ENCODE measurements around the gene MET. TPM values are rescaled to one million over a fixed set of nuclear protein-coding genes. Genes with fewer than 3 reads are reported as not detected.

MET gene
- total RNA-seq, 1 donor from 2014 or later: 22.8 TPM

DNA sequence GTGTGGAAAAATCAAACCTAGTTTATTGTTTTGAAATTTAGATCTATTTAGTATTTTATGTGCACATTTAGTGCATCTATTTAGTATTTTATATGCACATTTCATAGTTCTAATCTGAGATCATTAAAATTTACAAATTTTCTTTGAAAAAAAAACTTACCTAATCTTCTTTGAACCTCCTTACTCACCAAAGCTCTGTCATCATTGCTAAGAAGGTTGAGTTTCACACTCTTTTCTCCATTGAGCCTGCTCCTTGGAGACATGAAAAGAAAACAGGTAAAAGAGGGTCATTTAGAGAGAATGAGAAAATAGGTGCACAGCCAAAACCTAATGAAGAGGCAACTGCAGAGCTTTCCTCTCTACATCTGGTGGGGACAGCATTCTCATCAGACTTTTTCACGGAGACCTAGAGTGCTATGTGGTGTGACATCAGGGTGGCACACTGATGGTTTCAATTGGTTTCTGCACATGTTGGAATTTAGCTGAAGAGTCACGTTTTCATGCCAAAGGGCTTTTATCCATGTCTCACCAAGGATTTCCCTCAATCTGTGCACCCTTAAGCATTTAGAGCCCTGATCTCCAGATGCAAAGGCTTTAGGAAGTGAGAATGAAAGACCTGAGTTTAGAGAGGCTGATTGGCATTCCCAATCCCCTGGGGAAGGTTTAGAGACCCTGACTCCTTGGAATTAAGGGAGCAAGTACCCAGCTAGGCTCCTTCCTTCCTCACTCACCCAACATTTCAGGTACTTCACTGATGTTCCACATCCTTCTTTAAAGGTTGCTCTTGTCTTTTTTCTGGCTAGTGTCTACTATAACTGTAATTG is 101.1 kb downstream of the MET start:
- Mint-ChIP-seq H3K36me3 (peaks cover 20% of the 10 kb centered on the region), H3K4me3 (no peak overlapping the region), H3K9me3 (no peaks in the 10 kb centered on the region), H3K27ac (no peak overlapping the region), H3K4me1 (peaks cover 23% of the 10 kb centered on the region), H3K27me3 (ENCODE audit: low read depth) (no peaks in the 10 kb centered on the region)
- DNase-seq (ENCODE audit: low spot score in 2 of 2, unreplicated experiment in 2 of 2): no peak
- TF ChIP-seq CTCF (IDR thresholded peaks at IDR 0.05; ENCODE audit: unreplicated experiment): no peak

GRCh38 chr7:116776046-116776445 is 104.0 kb downstream of the MET start:
- Mint-ChIP-seq H3K4me3 (no peak overlapping the region), H3K27ac (no peak overlapping the region), H3K4me1 (peaks cover 42% of the 10 kb centered on the region), H3K9me3 (no peaks in the 10 kb centered on the region), H3K36me3 (peaks cover 16% of the 10 kb centered on the region), H3K27me3 (ENCODE audit: low read depth) (no peaks in the 10 kb centered on the region)
- no peak for TF ChIP-seq CTCF (IDR thresholded peaks at IDR 0.05; ENCODE audit: unreplicated experiment)
- DNase-seq (ENCODE audit: low spot score in 2 of 2, unreplicated experiment in 2 of 2): no peak

- Mint-ChIP-seq H3K36me3 (peaks cover 14% of the 10 kb centered on the region), H3K27me3 (ENCODE audit: low read depth) (no peaks in the 10 kb centered on the region), H3K9me3 (no peaks in the 10 kb centered on the region), H3K27ac (no peak overlapping the region), H3K4me3 (no peak overlapping the region), H3K4me1 (peaks cover 48% of the 10 kb centered on the region)
- no peak for DNase-seq (ENCODE audit: low spot score in 2 of 2, unreplicated experiment in 2 of 2)
- no peak for TF ChIP-seq CTCF (IDR thresholded peaks at IDR 0.05; ENCODE audit: unreplicated experiment)
Measured at GRCh38 chr7:116776610-116777289, 104.8 kb downstream of the MET start.

GRCh38 chr7:116777651-116778281 is 105.8 kb downstream of the MET start:
- Mint-ChIP-seq H3K4me3 (no peak overlapping the region), H3K36me3 (peaks cover 10% of the 10 kb centered on the region), H3K27ac (peak overlapping the region; percentile 81), H3K4me1 (peaks cover 57% of the 10 kb centered on the region), H3K9me3 (no peaks in the 10 kb centered on the region), H3K27me3 (ENCODE audit: low read depth) (no peaks in the 10 kb centered on the region)
- DNase-seq (ENCODE audit: low spot score in 2 of 2, unreplicated experiment in 2 of 2): no peak
- TF ChIP-seq CTCF (IDR thresholded peaks at IDR 0.05; ENCODE audit: unreplicated experiment): no peak

DNA sequence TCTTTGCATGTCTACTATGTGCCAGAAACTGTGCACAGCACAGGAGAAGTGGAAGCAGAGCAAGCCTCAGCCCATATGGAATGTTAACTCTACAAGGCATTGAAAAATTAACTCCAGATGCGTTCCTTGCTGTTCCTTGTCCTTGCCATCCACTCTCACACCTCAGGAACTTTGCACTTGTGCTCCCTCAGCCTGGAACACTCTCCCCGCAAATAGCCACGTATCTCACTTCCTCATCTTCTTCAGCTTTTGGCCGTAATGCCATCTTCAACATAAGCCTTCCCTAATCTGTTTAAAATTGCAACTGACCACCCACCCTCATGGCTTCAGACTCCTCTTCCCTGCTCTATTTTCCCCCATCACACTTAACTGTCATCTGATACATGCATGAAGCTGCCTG is 107.2 kb downstream of the MET start:
- H3K27me3 Mint-ChIP-seq (ENCODE audit: low read depth): no peaks in the 10 kb centered on the region
- peaks cover 2% of the 10 kb centered on the region for H3K36me3 Mint-ChIP-seq
- no peak overlapping the region for H3K27ac Mint-ChIP-seq
- no peak for DNase-seq (ENCODE audit: low spot score in 2 of 2, unreplicated experiment in 2 of 2)
- no peak for TF ChIP-seq CTCF (IDR thresholded peaks at IDR 0.05; ENCODE audit: unreplicated experiment)
- peaks cover 59% of the 10 kb centered on the region for H3K4me1 Mint-ChIP-seq
- no peak overlapping the region for H3K4me3 Mint-ChIP-seq
- no peaks in the 10 kb centered on the region for H3K9me3 Mint-ChIP-seq

All from mesothelial cell of epicardium (in vitro differentiated cells).